Neural progenitor cell (in vitro differentiated cells): ENCODE results near the gene CLNK. TPM values are rescaled to one million over a fixed set of nuclear protein-coding genes. Genes with fewer than 3 reads are reported as not detected.
A peak's percentile ranks its signal among the peaks of the same experiment; 100 is the strongest.

Source experiments
- DNase-seq: peaks from one replicate; pipeline ENCODE4 v3.0.0-alpha.2; 2016; ENCODE audit warnings: low spot score
- H2AFZ ChIP-seq: fragments of 200-600 bp; sonication (generic); replicated peaks from 2 replicates; pipeline ENCODE4 v1.6.1; 2016; ENCODE audit warnings: antibody characterized with exemption
- H3F3A ChIP-seq: fragments of 200-600 bp; sonication (generic); 2 replicates; pipeline ENCODE4 v1.6.1; 2016; ENCODE audit warnings: antibody characterized with exemption, low read depth
- H3K27ac ChIP-seq: fragments of 200-600 bp; sonication (generic); 2 replicates; pipeline ENCODE4 v1.5.1; 2016; ENCODE audit warnings: mild to moderate bottlenecking
- H3K27me3 ChIP-seq: fragments of 200-600 bp; sonication (generic); 2 replicates; pipeline ENCODE4 v1.6.1; 2016; ENCODE audit warnings: mild to moderate bottlenecking, moderate library complexity
- H3K36me3 ChIP-seq: fragments of 200-600 bp; sonication (generic); 2 replicates; pipeline ENCODE4 v1.5.1; 2016
- H3K4me1 ChIP-seq: fragments of 200-600 bp; sonication (generic); 2 replicates; pipeline ENCODE4 v1.6.1; 2016; ENCODE audit warnings: mixed run types
- H3K4me2 ChIP-seq: fragments of 200-600 bp; sonication (generic); 2 replicates; pipeline ENCODE4 v1.6.1; 2016
- H3K4me3 ChIP-seq: fragments of 200-600 bp; sonication (generic); 2 replicates; pipeline ENCODE4 v1.5.1; 2016
- H3K79me2 ChIP-seq: fragments of 200-600 bp; sonication (generic); 2 replicates; pipeline ENCODE4 v1.6.1; 2016; ENCODE audit warnings: low read depth
- H3K9ac ChIP-seq: fragments of 200-600 bp; sonication (generic); 2 replicates; pipeline ENCODE4 v1.6.1; 2016
- H3K9me3 ChIP-seq: fragments of 200-600 bp; sonication (generic); 2 replicates; pipeline ENCODE4 v1.5.1; 2016; ENCODE audit warnings: low read depth
- H4K20me1 ChIP-seq: fragments of 200-600 bp; sonication (generic); 2 replicates; pipeline ENCODE4 v1.6.1; 2016; ENCODE audit warnings: low read depth
- H3K27ac Mint-ChIP-seq: 3 replicates; pipeline ENCODE4 v1.8.0; 2021; ENCODE audit warnings: mixed read lengths
- H3K27me3 Mint-ChIP-seq: 2 replicates; pipeline ENCODE4 v1.8.0; 2022; ENCODE audit warnings: low read depth, mild to moderate bottlenecking, inconsistent platforms, moderate library complexity, mixed read lengths; ENCODE audit not compliant: insufficient read depth
- H3K36me3 Mint-ChIP-seq: 3 replicates; pipeline ENCODE4 v1.8.0; 2021; ENCODE audit warnings: mixed read lengths
- H3K4me1 Mint-ChIP-seq: 3 replicates; pipeline ENCODE4 v1.8.0; 2021; ENCODE audit warnings: mixed read lengths
- H3K4me3 Mint-ChIP-seq: 3 replicates; pipeline ENCODE4 v1.8.0; 2021; ENCODE audit warnings: mild to moderate bottlenecking, moderate library complexity, mixed read lengths
- H3K9me3 Mint-ChIP-seq: 3 replicates; pipeline ENCODE4 v1.8.0; 2020; ENCODE audit warnings: mixed read lengths
- EZH2 ChIP-seq: fragments of 200-600 bp; sonication (generic); IDR thresholded peaks from 2 replicates; pipeline ENCODE4 v1.6.1; 2017; ENCODE audit warnings: antibody characterized with exemption, mild to moderate bottlenecking, moderate library complexity
- EZH2phosphoT487 ChIP-seq: fragments of 200-600 bp; sonication (generic); IDR thresholded peaks from 2 replicates; pipeline ENCODE4 v1.6.1; 2017; ENCODE audit warnings: antibody characterized with exemption
- total RNA-seq: library from RNA; depleted of rRNA; stranded (reverse); fragments of >200 nt; gene quantifications from 2 replicates; pipeline ENCODE4 v1.2.3, GENCODE V29; 2015; ENCODE audit warnings: low replicate concordance
- TF ChIP-seq, protein P1 (sequence below): fragments of 200-600 bp; sonication (generic); IDR thresholded peaks from 2 replicates; pipeline ENCODE4 v1.5.1; 2017; ENCODE audit warnings: antibody characterized with exemption, mild to moderate bottlenecking

The CLNK gene
- total RNA-seq, 1 donor from 2014 or later = not detected

DNA sequence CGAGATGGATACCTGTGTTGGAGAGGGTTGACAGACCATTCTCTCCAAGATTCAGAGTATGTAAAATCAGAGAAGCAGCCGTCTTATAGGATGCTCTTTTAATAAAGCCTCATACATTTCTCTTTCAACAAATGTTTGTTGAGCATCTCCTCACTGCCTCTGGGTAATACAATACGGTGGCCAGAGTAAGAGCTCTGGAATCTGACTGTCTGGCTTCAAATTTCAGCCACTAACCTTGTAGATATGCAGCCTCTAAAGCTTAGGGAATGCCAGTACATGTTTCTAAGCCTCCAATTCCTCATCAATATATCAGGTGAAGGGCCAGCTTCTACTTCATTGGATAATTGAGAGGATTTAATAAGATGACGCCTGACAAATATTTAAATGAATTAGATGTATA, 61.3 kb downstream of the CLNK start:
- H3F3A ChIP-seq = no peaks in the 10 kb centered on the region
- TF ChIP-seq, protein P1, sequence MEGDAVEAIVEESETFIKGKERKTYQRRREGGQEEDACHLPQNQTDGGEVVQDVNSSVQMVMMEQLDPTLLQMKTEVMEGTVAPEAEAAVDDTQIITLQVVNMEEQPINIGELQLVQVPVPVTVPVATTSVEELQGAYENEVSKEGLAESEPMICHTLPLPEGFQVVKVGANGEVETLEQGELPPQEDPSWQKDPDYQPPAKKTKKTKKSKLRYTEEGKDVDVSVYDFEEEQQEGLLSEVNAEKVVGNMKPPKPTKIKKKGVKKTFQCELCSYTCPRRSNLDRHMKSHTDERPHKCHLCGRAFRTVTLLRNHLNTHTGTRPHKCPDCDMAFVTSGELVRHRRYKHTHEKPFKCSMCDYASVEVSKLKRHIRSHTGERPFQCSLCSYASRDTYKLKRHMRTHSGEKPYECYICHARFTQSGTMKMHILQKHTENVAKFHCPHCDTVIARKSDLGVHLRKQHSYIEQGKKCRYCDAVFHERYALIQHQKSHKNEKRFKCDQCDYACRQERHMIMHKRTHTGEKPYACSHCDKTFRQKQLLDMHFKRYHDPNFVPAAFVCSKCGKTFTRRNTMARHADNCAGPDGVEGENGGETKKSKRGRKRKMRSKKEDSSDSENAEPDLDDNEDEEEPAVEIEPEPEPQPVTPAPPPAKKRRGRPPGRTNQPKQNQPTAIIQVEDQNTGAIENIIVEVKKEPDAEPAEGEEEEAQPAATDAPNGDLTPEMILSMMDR = no peak
- TF ChIP-seq EZH2 (no peak), EZH2phosphoT487 (no peak)
- Mint-ChIP-seq H3K9me3 (no peaks in the 10 kb centered on the region), H3K4me3 (no peak overlapping the region), H3K27ac (no peak overlapping the region), H3K27me3 (peaks cover 9% of the 10 kb centered on the region), H3K36me3 (no peaks in the 10 kb centered on the region), H3K4me1 (peaks cover 10% of the 10 kb centered on the region)
- H3K9me3 ChIP-seq = no peaks in the 10 kb centered on the region
- H2AFZ ChIP-seq = no peak overlapping the region
- no peak for DNase-seq
- H3K4me3 ChIP-seq = no peak overlapping the region
- no peak overlapping the region for H3K4me2 ChIP-seq
- no peaks in the 10 kb centered on the region for H4K20me1 ChIP-seq
- no peaks in the 10 kb centered on the region for H3K36me3 ChIP-seq
- H3K27ac ChIP-seq = no peak overlapping the region
- H3K27me3 ChIP-seq = no peaks in the 10 kb centered on the region
- H3K9ac ChIP-seq = no peak overlapping the region
- H3K4me1 ChIP-seq = no peaks in the 10 kb centered on the region
- no peaks in the 10 kb centered on the region for H3K79me2 ChIP-seq

DNA sequence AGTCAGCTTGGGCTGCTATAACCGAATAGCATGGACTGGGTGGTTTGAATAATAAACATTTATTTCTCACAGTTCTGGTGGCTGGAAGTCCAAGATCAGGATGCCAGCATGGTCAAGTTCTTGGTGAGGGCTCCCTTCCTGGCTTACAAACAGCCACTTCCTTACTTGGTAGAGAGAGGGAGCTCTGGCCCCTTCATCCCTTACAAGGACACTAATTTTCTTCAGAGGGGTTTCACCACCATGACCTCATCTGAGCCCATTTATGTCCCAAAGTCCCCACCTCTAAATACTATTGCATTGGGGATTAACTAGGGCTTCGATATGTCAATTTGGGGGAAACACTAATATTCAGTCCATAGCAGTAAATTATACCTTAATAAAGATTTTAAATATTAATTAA, 61.8 kb downstream of the CLNK start:
- no peak for DNase-seq
- no peaks in the 10 kb centered on the region for H4K20me1 ChIP-seq
- H3K9ac ChIP-seq = no peak overlapping the region
- no peak overlapping the region for H3K4me3 Mint-ChIP-seq
- no peak overlapping the region for H3K4me2 ChIP-seq
- no peak for TF ChIP-seq EZH2phosphoT487
- no peak for TF ChIP-seq EZH2
- TF ChIP-seq, protein P1 = peak; percentile 49
- no peaks in the 10 kb centered on the region for H3K79me2 ChIP-seq
- H3F3A ChIP-seq = no peaks in the 10 kb centered on the region
- peaks cover 10% of the 10 kb centered on the region for H3K4me1 Mint-ChIP-seq
- H3K27me3 ChIP-seq = no peaks in the 10 kb centered on the region
- H3K9me3 ChIP-seq = no peaks in the 10 kb centered on the region
- H2AFZ ChIP-seq = no peak overlapping the region
- H3K27ac ChIP-seq = no peak overlapping the region
- H3K4me1 ChIP-seq = no peaks in the 10 kb centered on the region
- H3K36me3 Mint-ChIP-seq = no peaks in the 10 kb centered on the region
- peaks cover 8% of the 10 kb centered on the region for H3K27me3 Mint-ChIP-seq
- no peaks in the 10 kb centered on the region for H3K9me3 Mint-ChIP-seq
- no peaks in the 10 kb centered on the region for H3K36me3 ChIP-seq
- no peak overlapping the region for H3K4me3 ChIP-seq
- H3K27ac Mint-ChIP-seq = no peak overlapping the region

DNA sequence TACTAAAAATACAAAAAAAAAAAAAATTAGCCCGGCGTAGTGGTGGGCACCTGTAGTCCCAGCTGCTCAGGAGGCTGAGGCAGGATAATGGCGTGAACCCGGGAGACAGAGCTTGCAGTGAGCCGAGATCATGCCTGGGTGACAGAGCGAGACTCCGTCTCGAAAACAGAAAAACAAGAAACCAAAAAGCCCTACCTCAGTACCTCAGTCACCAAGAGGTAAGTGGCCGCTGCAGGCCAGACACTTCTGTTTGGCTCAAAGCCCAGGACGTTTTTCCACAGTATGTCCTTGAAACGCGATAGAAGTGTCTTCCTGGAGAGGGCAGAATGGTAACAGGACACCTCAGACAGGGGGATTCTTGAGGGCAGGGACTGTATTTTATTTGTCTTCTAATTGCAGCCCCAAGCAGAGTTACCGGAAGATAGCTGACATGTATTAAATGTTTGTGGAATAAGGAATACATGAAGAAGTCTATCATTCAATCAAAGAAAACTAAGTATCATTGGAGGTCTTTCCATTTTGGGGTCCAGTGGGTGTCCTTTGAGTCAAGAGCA, 63.6 kb downstream of the CLNK start:
- no peaks in the 10 kb centered on the region for H3K9me3 ChIP-seq
- H3K27me3 Mint-ChIP-seq = peaks cover 7% of the 10 kb centered on the region
- H3K36me3 ChIP-seq = no peaks in the 10 kb centered on the region
- H3K9me3 Mint-ChIP-seq = no peaks in the 10 kb centered on the region
- no peak overlapping the region for H3K4me2 ChIP-seq
- peaks cover 8% of the 10 kb centered on the region for H3K4me1 Mint-ChIP-seq
- no peaks in the 10 kb centered on the region for H3K27me3 ChIP-seq
- H2AFZ ChIP-seq = no peak overlapping the region
- H3K4me1 ChIP-seq = no peaks in the 10 kb centered on the region
- H3K27ac ChIP-seq = no peak overlapping the region
- H3K4me3 ChIP-seq = no peak overlapping the region
- no peak overlapping the region for H3K9ac ChIP-seq
- H3K36me3 Mint-ChIP-seq = no peaks in the 10 kb centered on the region
- H3K79me2 ChIP-seq = no peaks in the 10 kb centered on the region
- TF ChIP-seq, protein P1 = peak; percentile 15
- no peak for TF ChIP-seq EZH2
- DNase-seq = no peak
- no peaks in the 10 kb centered on the region for H4K20me1 ChIP-seq
- no peak overlapping the region for H3K4me3 Mint-ChIP-seq
- no peak overlapping the region for H3K27ac Mint-ChIP-seq
- H3F3A ChIP-seq = no peaks in the 10 kb centered on the region
